Stimulated activated naive CD4-positive, alpha-beta T cell treated with Interleukin-2 at 50 U/mL for 16 hours (primary cell): Measurements from ENCODE around the gene RAD51B.

Experiments
- DNase-seq: peaks from one replicate; lab custom pipeline; 2025; lab: John Stamatoyannopoulos, UW

The RAD51B gene

DNA sequence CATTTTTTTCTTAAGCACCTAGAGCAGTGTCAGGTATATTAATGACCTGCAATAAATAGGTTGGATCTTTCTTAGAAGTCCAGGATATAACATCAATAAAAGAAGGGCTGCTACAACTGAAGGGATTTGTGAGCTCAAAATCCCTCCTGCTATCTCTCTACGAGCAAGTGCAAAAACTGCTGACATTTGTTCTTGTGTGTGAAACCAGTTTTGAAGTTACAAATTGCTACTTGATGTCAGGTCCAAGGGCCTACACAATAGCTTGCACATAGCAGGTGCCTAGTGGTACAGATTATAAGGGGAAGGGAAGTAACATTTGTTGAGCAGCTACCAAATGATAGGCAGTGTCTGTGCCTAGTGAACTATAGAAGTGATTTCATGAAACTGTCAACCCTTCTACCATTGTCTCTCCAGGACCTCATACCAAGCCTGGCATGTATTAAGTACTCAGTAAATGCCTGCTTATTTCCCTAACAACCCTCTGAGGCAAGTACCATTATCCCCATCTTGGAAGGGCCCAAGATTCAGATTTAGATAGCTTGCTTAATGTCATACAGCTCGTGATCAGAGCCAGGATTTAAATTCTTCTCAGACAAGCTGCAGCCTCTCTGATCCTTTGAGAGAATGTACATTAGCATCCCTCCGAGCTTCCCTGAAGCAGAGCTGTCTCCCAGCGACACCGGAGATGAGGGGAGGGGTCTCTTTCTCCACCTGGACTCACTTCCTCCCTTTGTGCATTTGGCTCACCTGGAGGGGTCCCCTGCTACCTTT, 673.0 kb downstream of the RAD51B start:
- DNase-seq = no peak

GRCh38 chr14:68493152-68493911, 673.8 kb downstream of the RAD51B start:
- no peak for DNase-seq

DNA sequence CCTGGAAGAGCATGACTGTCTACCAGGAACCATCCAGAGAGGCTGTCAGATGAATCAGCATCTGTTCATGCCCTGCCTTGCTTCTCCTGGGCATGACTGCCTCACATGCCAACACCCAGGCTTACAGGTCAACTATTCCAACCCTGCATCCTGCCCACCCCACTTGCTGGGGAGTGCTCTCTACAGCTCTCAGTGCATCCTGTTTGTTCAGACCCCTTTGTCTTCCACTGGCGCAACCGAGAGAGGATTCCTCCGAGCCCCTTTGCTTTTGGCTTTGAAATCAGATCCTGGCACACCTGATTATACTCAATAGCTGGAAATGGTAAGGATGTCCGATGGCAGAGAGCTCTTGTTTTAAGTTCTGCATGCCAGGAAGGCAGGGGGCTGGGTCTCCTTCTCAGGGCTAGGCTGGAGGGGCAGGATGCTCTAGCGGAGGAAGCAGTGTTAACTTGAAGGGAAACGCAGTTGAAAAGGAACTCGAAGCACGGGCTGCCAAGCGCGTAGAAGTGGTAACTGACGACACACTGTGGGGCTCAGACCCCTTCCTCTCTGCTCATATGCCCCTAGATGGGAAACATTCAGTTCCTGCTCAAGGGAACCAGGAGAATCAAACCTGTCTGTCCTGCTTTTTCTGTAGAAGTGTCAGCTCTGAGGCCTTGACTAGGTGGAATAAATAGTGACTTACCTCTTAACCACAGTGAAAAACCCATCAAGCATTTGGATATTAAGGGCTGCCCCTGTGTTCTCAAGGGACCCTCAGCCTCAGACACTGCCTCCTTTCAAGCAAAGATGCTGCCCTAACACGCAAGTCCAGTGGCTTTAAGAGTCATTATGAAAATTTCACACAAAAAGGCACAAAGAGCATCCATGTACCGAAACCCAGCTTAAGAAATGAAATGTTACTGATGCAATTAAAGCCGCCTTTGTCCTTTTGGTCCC, 675.8 kb downstream of the RAD51B start:
- no peak for DNase-seq

GRCh38 chr14:68497011-68497410, 677.4 kb downstream of the RAD51B start:
- DNase-seq = no peak

- no peak for DNase-seq
Measured at GRCh38 chr14:68499451-68499850, 679.9 kb downstream of the RAD51B start.

DNA sequence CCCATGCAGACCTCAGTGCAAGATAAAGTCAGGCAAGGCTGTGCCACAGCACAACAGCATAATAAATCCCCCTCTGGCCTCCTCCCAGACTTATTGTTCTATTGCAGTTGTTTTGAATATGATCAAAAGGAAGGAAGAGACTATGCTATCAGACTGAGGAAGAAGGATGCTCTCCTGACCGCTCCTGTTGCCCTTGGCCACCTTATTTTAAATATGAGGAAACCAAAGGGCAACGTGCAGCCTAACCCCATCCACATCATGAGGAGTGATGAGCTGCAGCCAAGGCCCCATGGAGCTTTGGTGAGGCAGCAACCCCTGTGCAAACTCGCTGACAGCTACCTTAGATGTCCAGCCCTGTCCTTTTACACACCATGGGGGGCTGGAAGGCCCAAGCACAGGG, 681.6 kb downstream of the RAD51B start:
- DNase-seq = no peak

GRCh38 chr14:68501614-68502052, 682.1 kb downstream of the RAD51B start:
- DNase-seq = no peak

GRCh38 chr14:68502230-68502629, 682.7 kb downstream of the RAD51B start:
- DNase-seq = no peak

DNA sequence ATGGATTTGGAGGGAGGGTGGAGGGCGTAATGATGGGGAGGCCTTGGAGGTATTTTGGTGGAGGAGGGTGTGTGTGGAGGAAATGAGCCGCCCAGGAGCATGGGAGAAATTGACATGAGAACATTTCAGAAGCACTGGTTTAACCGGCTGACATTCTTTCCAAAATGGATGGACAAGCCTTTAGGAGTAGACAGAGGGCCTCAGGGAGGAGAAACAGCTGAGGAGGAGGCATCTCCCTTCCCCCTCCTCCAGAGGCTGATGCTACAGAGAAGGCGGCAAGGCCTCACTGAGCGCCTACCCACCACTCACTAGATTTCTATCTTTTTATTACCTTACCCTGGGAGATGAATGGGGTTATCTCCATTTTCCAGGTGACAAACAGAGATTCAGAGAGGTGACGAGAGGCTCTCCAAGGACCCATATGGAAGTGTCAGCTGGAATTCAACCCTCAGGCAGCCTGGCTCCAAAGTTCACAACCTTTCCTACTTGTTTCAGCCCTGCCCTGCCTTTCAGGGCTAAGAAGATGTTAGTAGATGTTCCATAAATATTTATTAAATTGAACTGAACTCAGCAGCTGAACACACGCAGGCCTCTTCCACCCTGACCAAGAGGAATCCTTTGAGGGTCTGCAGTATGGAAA, 683.7 kb downstream of the RAD51B start:
- no peak for DNase-seq

DNA sequence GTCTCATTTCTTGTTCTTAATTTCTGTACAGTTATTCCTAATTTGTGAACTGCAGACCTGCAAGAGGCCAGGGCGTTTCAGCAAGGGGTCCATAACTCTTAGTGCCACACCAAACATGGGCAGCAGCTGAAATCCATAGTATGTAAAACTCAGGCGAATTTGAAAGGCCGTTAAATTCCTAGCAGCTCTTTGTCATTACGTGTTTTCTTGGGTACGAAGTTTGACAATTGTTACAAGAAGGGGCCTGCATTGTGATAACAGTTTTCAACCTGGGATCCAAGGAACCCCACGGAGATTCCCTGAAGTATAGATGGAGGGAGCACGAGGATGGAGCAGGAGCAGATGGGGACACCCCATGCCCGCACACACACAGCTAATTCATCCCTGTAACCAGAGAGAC, 685.3 kb downstream of the RAD51B start:
- DNase-seq = no peak

GRCh38 chr14:68506021-68506644, 686.6 kb downstream of the RAD51B start:
- DNase-seq = no peak

DNA sequence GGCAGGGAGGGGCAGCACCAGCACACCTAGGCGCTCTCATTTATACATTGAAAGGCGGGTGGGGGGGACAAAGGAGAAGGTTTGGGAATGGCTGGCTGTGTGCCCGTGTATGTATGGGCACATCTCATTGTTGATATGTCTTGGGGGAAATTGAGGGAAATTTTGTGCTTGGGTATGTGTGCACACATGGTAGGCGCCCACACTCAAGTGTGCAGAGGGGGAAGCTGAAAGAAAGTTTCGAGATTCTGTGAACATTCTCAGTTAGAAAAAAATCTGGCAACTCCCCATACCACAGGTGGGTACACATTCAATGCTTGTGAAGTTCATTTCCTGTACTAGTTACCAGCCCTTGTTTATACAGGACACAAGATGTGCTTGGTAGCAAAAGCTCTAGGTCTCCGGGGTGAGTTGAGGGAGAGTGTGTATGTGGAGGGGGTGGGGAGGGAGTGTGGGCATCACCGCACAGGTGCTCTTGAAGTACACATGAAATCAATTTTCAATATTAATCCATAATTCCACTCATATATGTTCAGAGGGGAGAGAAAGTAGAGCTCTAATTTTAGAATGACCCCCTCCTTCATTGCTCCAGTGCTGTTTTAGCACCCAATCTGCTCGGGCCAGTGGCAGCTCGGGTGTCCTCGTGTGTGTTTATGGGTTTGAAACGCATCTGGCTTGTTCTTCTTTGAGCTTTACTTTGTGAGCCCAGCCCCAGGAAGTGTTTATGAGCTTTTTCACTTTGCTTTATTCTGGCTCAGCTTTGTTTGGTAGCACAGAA, 687.3 kb downstream of the RAD51B start:
- peak; percentile 20 for DNase-seq

DNA sequence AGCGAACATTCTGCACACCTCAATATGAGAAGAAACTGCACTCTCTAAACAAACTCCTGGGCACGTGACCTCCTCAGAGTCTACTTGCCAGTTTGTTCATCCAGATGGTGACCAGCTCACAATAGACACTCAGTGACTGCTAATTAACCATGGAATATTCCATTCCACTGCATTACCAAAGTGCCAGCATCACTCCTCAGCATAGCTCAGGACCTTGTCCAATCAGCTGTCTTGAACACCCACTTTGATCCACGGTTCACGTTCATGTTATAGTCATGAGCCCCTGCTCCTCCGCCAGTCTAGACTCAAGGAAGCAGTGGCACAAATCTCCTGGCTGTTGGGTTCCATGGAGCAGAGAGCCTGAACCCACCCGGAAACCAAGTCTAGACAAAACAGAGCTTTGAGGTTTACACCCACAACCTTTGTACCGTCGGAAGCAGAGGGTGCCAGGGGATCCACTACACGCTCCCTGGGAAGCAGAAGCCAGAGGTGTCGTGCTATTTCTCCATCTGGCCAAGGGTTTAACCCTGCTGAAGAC, 688.0 kb downstream of the RAD51B start:
- peak; percentile 11 for DNase-seq

DNA sequence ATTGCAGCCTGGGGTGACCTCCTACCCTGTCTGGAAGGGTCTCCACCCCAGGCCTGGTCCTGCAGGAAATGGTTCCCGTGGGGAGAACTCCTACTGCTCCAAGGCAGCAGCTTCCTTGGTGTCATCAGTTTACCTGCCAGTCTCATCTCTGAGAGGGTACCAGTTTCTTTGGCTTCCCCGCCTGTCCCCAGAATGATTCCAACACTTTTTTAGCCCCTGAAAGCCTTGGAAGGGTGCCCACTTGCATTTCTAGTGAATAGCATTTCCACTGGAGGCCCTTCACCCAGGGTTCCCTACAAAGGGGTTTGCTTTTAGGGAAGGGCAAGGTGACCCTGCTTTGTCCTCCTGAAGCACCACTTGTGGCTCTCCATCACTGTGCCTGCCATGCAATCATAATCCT, 689.0 kb downstream of the RAD51B start:
- DNase-seq = no peak

GRCh38 chr14:68509188-68509983, 689.8 kb downstream of the RAD51B start:
- DNase-seq = no peak

- DNase-seq = no peak
Measured at GRCh38 chr14:68510201-68511128, 690.9 kb downstream of the RAD51B start.

- no peak for DNase-seq
Measured at GRCh38 chr14:68511129-68512047, 691.8 kb downstream of the RAD51B start.
